ENCODE data around the gene LMBR1L. TPM values are rescaled to one million over a fixed set of nuclear protein-coding genes. Genes with fewer than 3 reads are reported as not detected.

The LMBR1L gene
- total and polyA plus RNA-seq, 2 of the 13 experiments (the other 11 are each of a cell fraction or from before 2014, with no cell fraction given), result 12.2 to 65.9 TPM

GRCh38 chr12:49069507-49070346 lies 40.9 kb downstream of the LMBR1L start, which contains the start of gene RHEBL1 (continued):
- TF ChIP-seq ZNF773 (CRISPR knock-in tag; IDR thresholded peaks at IDR 0.05; ENCODE audit: borderline replicate concordance) (no peak), NFE2L1 (CRISPR knock-in tag; IDR thresholded peaks at IDR 0.05; ENCODE audit: borderline replicate concordance) (no peak), ZFP36L1 (CRISPR knock-in tag; IDR thresholded peaks at IDR 0.05) (peak; percentile 64; the same call in 1 of the 2 replicates), MXD3 (CRISPR knock-in tag; IDR thresholded peaks at IDR 0.05) (peak; percentile 37; the same call in 1 of the 2 replicates), ZNF557 (CRISPR knock-in tag; IDR thresholded peaks at IDR 0.05) (no peak), KDM4B (CRISPR knock-in tag; IDR thresholded peaks at IDR 0.05) (no peak), ZNF138 (CRISPR knock-in tag; IDR thresholded peaks at IDR 0.05; ENCODE audit: low read depth) (no peak), GTF2F1 (IDR thresholded peaks at IDR 0.05; ENCODE audit: low read length) (no peak), MTF1 (CRISPR knock-in tag; IDR thresholded peaks at IDR 0.05) (no peak), HOXA5 (CRISPR knock-in tag; IDR thresholded peaks at IDR 0.05) (no peak), KMT2A (CRISPR knock-in tag; IDR thresholded peaks at IDR 0.05) (no peak), ZBTB49 (CRISPR knock-in tag; IDR thresholded peaks at IDR 0.05; ENCODE audit: borderline replicate concordance) (no peak), DBP (CRISPR knock-in tag; IDR thresholded peaks at IDR 0.05; ENCODE audit: not compliant biosample characterization) (no peak), ZC3H13 (CRISPR knock-in tag; IDR thresholded peaks at IDR 0.05) (no peak), GPN1 (CRISPR knock-in tag; IDR thresholded peaks at IDR 0.05; ENCODE audit: borderline replicate concordance) (no peak), RERE (CRISPR knock-in tag; IDR thresholded peaks at IDR 0.05; ENCODE audit: low read depth) (no peak), HNRNPK (IDR thresholded peaks at IDR 0.05; ENCODE audit: low read depth, low read length, poor library complexity, severe bottlenecking) (no peak), HMGA1 (CRISPR knock-in tag; conservative IDR thresholded peaks at IDR 0.05) (no peak), ADNP (CRISPR knock-in tag; IDR thresholded peaks at IDR 0.05) (no peak)
